Testis (tissue), 3 donors: ENCODE measurements around the gene XAB2. TPM values are rescaled to one million over a fixed set of nuclear protein-coding genes. Genes with fewer than 3 reads are reported as not detected.

Experiments
- DNase-seq: peaks from one replicate; pipeline ENCODE4 v3.0.0-alpha.2; 2019
- H3K27ac ChIP-seq, 2 donors: fragments of 200-600 bp; sonication (generic); one replicate each; pipeline ENCODE4 v1.5.1; 2019
- H3K27me3 ChIP-seq: fragments of 200-600 bp; sonication (generic); one replicate; pipeline ENCODE4 v1.5.1; 2019
- H3K36me3 ChIP-seq: fragments of 200-600 bp; sonication (generic); one replicate; pipeline ENCODE4 v1.5.1; 2017; ENCODE audit warnings: low read depth; ENCODE audit errors: missing control alignments
- H3K4me1 ChIP-seq: fragments of 200-600 bp; sonication (generic); one replicate; pipeline ENCODE4 v1.5.1; 2019
- H3K4me3 ChIP-seq, 2 donors: fragments of 200-600 bp; sonication (generic); one replicate each; pipeline ENCODE4 v1.5.1; 2017 to 2019
- H3K9me3 ChIP-seq: fragments of 200-600 bp; sonication (generic); one replicate; pipeline ENCODE4 v1.5.1; 2017
- POLR2A ChIP-seq: fragments of 450-650 bp; IDR thresholded peaks from one replicate; pipeline ENCODE4 v1.6.1; 2017; ENCODE audit warnings: antibody characterized with exemption, mild to moderate bottlenecking, moderate library complexity
- WGBS, 2 donors: methylation state at CpG; one replicate each; pipeline ENCODE4 v1.1.5; 2018; 5-methylcytosine and 5-hydroxymethylcytosine counted together
- intact Hi-C: fragments of 100-400 bp; cut with DNase I; formaldehyde crosslinking; loops from one replicate; pipeline ENCODE4 v1.15.1; 2023; ENCODE audit warnings: low total_unique reads
- polyA plus RNA-seq: library from polyadenylated mRNA; stranded (reverse); fragments of 350-450 nt; fragmentation: Illumina TruSeq; extraction: RNeasy Lipid Tissue Mini Kit (QIAGEN cat#74804); gene quantifications from one replicate; pipeline ENCODE4 v1.2.3, GENCODE V29; 2014; ENCODE audit warnings: low read depth, low replicate concordance; ENCODE audit not compliant: insufficient read depth
- total RNA-seq, 2 donors: library from RNA; depleted of rRNA; stranded (reverse); fragments of >200 nt; gene quantifications; one replicate each; pipeline ENCODE4 v1.2.3, GENCODE V29; 2016
- TF ChIP-seq, protein P1 (sequence below), 3 experiments: fragments of 450-650 bp in 2 of 3; fragments of 200-600 bp in 1 of 3; sonication (generic) in 1 of 3; IDR thresholded peaks; one replicate each; pipeline ENCODE4 v1.5.1; 2016 to 2019; ENCODE audit warnings: antibody characterized with exemption in 3 of 3, mild to moderate bottlenecking in 2 of 3, moderate library complexity in 1 of 3

The XAB2 gene
- total and polyA plus RNA-seq, 3 donors from 2014 or later = 90.3 to 128 (median 97.2) TPM

GRCh38 chr19:7650148-7650547 is 20.8 kb upstream of the XAB2 start:
- no peaks in the 10 kb centered on the region for H3K4me1 ChIP-seq
- 37 to 48% methylated on average over 2 of the region's 2 CpGs for WGBS, 2 donors
- TF ChIP-seq POLR2A = no peak
- TF ChIP-seq, protein P1, sequence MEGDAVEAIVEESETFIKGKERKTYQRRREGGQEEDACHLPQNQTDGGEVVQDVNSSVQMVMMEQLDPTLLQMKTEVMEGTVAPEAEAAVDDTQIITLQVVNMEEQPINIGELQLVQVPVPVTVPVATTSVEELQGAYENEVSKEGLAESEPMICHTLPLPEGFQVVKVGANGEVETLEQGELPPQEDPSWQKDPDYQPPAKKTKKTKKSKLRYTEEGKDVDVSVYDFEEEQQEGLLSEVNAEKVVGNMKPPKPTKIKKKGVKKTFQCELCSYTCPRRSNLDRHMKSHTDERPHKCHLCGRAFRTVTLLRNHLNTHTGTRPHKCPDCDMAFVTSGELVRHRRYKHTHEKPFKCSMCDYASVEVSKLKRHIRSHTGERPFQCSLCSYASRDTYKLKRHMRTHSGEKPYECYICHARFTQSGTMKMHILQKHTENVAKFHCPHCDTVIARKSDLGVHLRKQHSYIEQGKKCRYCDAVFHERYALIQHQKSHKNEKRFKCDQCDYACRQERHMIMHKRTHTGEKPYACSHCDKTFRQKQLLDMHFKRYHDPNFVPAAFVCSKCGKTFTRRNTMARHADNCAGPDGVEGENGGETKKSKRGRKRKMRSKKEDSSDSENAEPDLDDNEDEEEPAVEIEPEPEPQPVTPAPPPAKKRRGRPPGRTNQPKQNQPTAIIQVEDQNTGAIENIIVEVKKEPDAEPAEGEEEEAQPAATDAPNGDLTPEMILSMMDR (IDR thresholded peaks at IDR 0.05) = no peak
- H3K36me3 ChIP-seq = no peaks in the 10 kb centered on the region
- H3K27ac ChIP-seq = no peak overlapping the region
- no peak overlapping the region for H3K4me3 ChIP-seq
- no peak for DNase-seq
- H3K27me3 ChIP-seq = no peaks in the 10 kb centered on the region
- intact Hi-C loops = no loop called here
- no peaks in the 10 kb centered on the region for H3K9me3 ChIP-seq

GRCh38 chr19:7648265-7649014 is 19.1 kb upstream of the XAB2 start:
- Histone ChIP-seq H3K4me1 (no peaks in the 10 kb centered on the region), H3K4me3 (no peak overlapping the region), H3K27me3 (no peaks in the 10 kb centered on the region), H3K36me3 (no peaks in the 10 kb centered on the region), H3K9me3 (no peaks in the 10 kb centered on the region), H3K27ac (no peak overlapping the region)
- 81 to 82% methylated on average over 15 of the region's 15 CpGs for WGBS, 2 donors
- DNase-seq = no peak
- TF ChIP-seq, protein P1 (IDR thresholded peaks at IDR 0.05) = no peak
- no peak for TF ChIP-seq POLR2A
- intact Hi-C loops = no loop called here

DNA sequence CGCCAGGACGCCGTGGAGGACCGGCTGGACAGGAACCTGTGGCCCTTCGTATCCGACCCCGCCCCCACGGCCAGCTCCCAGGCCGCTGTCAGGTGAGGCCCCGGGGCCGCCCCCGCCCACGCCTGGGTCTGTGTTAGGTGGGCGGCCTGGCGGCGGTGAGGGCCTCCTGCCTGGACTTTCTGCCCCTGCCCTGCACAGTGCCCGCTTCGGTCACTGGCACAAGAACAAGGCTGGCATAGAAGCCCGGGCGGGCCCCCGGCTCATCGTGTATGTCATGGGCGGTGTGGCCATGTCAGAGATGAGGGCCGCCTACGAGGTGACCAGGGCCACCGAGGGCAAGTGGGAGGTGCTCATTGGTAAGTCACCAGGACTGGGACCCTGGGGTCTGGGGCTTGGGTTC is 17.8 kb upstream of the XAB2 start:
- no peak for DNase-seq
- no peak overlapping the region for H3K4me3 ChIP-seq
- H3K9me3 ChIP-seq = no peaks in the 10 kb centered on the region
- H3K27me3 ChIP-seq = no peaks in the 10 kb centered on the region
- H3K36me3 ChIP-seq = no peaks in the 10 kb centered on the region
- 89 to 92% methylated on average over 10 to 25 of the region's 26 CpGs for WGBS, 2 donors
- H3K27ac ChIP-seq = no peak overlapping the region
- intact Hi-C loops = no loop called here
- TF ChIP-seq, protein P1 (IDR thresholded peaks at IDR 0.05) = no peak
- no peak for TF ChIP-seq POLR2A
- H3K4me1 ChIP-seq = no peaks in the 10 kb centered on the region

DNA sequence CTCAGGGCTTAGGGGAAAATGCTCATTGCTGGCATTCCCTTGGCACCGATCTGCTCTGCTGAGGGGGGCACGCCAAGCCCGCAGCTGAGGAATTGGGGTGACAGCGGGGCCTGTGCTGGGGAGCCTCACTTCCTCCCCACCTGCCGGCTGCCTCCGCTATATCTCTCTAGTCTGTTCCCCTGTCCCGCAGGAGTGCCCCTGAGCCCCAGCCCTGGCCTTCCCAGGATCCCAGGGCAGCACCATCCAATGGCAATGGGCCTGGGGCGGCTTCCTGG is 17.0 kb upstream of the XAB2 start:
- H3K4me3 ChIP-seq = no peak overlapping the region
- no peak for TF ChIP-seq POLR2A
- TF ChIP-seq, protein P1 (IDR thresholded peaks at IDR 0.05) = no peak
- no peaks in the 10 kb centered on the region for H3K9me3 ChIP-seq
- H3K27ac ChIP-seq = no peak overlapping the region
- intact Hi-C loops = no loop called here
- 74 to 94% methylated on average over 4 to 8 of the region's 8 CpGs for WGBS, 2 donors
- no peaks in the 10 kb centered on the region for H3K36me3 ChIP-seq
- H3K27me3 ChIP-seq = no peaks in the 10 kb centered on the region
- no peaks in the 10 kb centered on the region for H3K4me1 ChIP-seq
- no peak for DNase-seq
